ENCODE data around the gene CTNS.

Gene CTNS

GRCh38 chr17:3626831-3627768 is 9.5 kb upstream of the CTNS start:
- Histone ChIP-seq H3K23ac (ENCODE audit: low read length in 2 of 2) (no peak overlapping the region), H2BK5ac (ENCODE audit: low read depth, low read length, poor library complexity, severe bottlenecking) (no peak overlapping the region), H3K4me2 (ENCODE audit: low read length, poor library complexity, severe bottlenecking) (no peak overlapping the region), H4K8ac (ENCODE audit: low read length) (no peak overlapping the region), H2BK120ac (ENCODE audit: low read depth, low read length) (no peak overlapping the region), H3K27me3 (ENCODE audit: control insufficient read depth in 1 of 2, insufficient read depth in 1 of 2, low read length in 2 of 2) (no peaks in the 10 kb centered on the region), H2AFZ (ENCODE audit: low read depth, low read length) (no peak overlapping the region), H3K9ac (ENCODE audit: low read length) (no peak overlapping the region), H3K9me3 (ENCODE audit: control insufficient read depth, low read length) (no peaks in the 10 kb centered on the region), H3K18ac (ENCODE audit: low read depth in 1 of 2, low read length in 2 of 2) (no peak overlapping the region), H3K27ac (ENCODE audit: low read length, poor library complexity, severe bottlenecking) (no peak overlapping the region), H2AK5ac (ENCODE audit: low read length, severe bottlenecking) (no peak overlapping the region), H3K4me3 (ENCODE audit: insufficient read depth in 1 of 2, low read depth in 1 of 2, low read length in 2 of 2) (no peak overlapping the region), H3K36me3 (ENCODE audit: control insufficient read depth in 1 of 2, insufficient read depth in 2 of 2, low read depth in 1 of 2, low read length in 2 of 2) (peaks cover 51 to 71% of the 10 kb centered on the region in 2 experiments), H3K4ac (ENCODE audit: low read depth in 1 of 2, low read length in 2 of 2) (no peak overlapping the region), H2BK12ac (ENCODE audit: low read length in 2 of 2) (no peak overlapping the region), H2BK15ac (ENCODE audit: low read depth, poor library complexity, severe bottlenecking) (no peak overlapping the region), H4K91ac (ENCODE audit: low read length) (no peak overlapping the region), H3K14ac (ENCODE audit: low read length in 2 of 2) (no peak overlapping the region), H3K4me1 (ENCODE audit: control insufficient read depth, insufficient read depth, low read depth, low read length) (peaks cover 6% of the 10 kb centered on the region), H3K79me1 (replicated peaks; ENCODE audit: low read length, poor library complexity, severe bottlenecking) (peaks cover 29% of the 10 kb centered on the region)
- WGBS: 89% methylated on average over 11 of the region's 16 CpGs
- no peak for DNase-seq

DNA sequence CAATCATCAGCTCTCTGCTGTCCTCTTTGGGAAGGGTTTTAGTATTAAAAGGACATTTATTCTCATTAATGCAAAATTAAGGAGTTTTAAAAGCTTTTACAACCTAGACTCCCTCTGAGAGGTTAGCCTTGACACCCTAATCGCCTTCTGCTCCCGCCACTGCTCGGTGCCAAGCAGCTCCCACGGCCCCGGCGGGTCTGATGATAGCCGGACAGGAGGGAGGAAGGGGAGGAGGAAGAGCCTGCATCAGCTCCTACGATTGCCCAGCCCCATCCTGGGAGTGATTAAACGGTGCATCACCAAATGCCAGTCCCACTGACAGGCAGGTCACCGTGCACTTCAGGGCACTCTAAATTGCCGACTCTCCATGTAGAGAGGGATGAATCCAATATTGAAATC is 8.8 kb upstream of the CTNS start:
- H2BK12ac ChIP-seq (ENCODE audit: low read length in 2 of 2): no peak overlapping the region
- no peak overlapping the region for H2BK5ac ChIP-seq (ENCODE audit: low read depth, low read length, poor library complexity, severe bottlenecking)
- H3K9me3 ChIP-seq (ENCODE audit: control insufficient read depth, low read length): no peaks in the 10 kb centered on the region

DNA sequence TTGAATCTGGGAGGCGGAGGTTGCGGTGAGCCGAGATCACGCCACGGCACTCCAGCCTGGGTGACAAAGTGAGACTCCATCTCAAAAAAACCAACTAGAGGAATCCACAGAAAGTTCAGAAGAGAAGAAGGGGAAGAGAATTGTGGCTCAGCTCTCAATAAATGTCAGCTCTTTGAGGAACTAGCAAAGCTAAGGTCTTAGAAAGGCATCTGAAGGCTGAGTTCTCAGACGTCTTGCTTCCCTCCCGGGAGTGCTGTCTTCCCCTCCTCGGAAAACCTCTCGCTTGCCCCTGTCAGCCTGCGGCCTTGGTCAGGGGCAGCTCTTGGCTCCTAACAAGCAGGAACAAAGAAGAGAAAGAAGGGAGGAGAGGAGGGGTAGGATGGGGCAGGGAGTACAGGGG is 5.8 kb upstream of the CTNS start:
- H2BK5ac ChIP-seq (ENCODE audit: low read depth, low read length, poor library complexity, severe bottlenecking): no peak overlapping the region
- H4K91ac ChIP-seq (ENCODE audit: low read length): no peak overlapping the region
- no peak overlapping the region for H3K27ac ChIP-seq (ENCODE audit: low read length, poor library complexity, severe bottlenecking)
- H2AK5ac ChIP-seq (ENCODE audit: low read length, severe bottlenecking): no peak overlapping the region
- H3K23ac ChIP-seq (ENCODE audit: low read length in 2 of 2): no peak overlapping the region
- H3K4me2 ChIP-seq (ENCODE audit: low read length, poor library complexity, severe bottlenecking): no peak overlapping the region
- H3K4me1 ChIP-seq (ENCODE audit: control insufficient read depth, insufficient read depth, low read depth, low read length): peaks cover 11% of the 10 kb centered on the region
- no peak overlapping the region for H3K4ac ChIP-seq (ENCODE audit: low read depth in 1 of 2, low read length in 2 of 2)
- no peak overlapping the region for H3K18ac ChIP-seq (ENCODE audit: low read depth in 1 of 2, low read length in 2 of 2)
- no peaks in the 10 kb centered on the region for H3K9me3 ChIP-seq (ENCODE audit: control insufficient read depth, low read length)
- H2BK12ac ChIP-seq (ENCODE audit: low read length in 2 of 2): no peak overlapping the region
- peaks cover 31 to 44% of the 10 kb centered on the region in 2 experiments for H3K36me3 ChIP-seq (ENCODE audit: control insufficient read depth in 1 of 2, insufficient read depth in 2 of 2, low read depth in 1 of 2, low read length in 2 of 2)
- no peak for DNase-seq
- H3K27me3 ChIP-seq (ENCODE audit: control insufficient read depth in 1 of 2, insufficient read depth in 1 of 2, low read length in 2 of 2): no peaks in the 10 kb centered on the region
- H4K8ac ChIP-seq (ENCODE audit: low read length): no peak overlapping the region
- H3K9ac ChIP-seq (ENCODE audit: low read length): peak overlapping the region; percentile 15
- peaks cover 36% of the 10 kb centered on the region for H3K79me1 ChIP-seq (replicated peaks; ENCODE audit: low read length, poor library complexity, severe bottlenecking)
- 94% methylated on average over 7 of the region's 10 CpGs for WGBS
- H2BK15ac ChIP-seq (ENCODE audit: low read depth, poor library complexity, severe bottlenecking): no peak overlapping the region
- H2AFZ ChIP-seq (ENCODE audit: low read depth, low read length): no peak overlapping the region
- H3K14ac ChIP-seq (ENCODE audit: low read length in 2 of 2): no peak overlapping the region
- no peak overlapping the region for H3K4me3 ChIP-seq (ENCODE audit: insufficient read depth in 1 of 2, low read depth in 1 of 2, low read length in 2 of 2)
- H2BK120ac ChIP-seq (ENCODE audit: low read depth, low read length): no peak overlapping the region

More for the DNA sequence above, 8.8 kb upstream of the CTNS start:
- H4K91ac ChIP-seq (ENCODE audit: low read length): no peak overlapping the region
- no peak overlapping the region for H3K27ac ChIP-seq (ENCODE audit: low read length, poor library complexity, severe bottlenecking)
- H3K4me2 ChIP-seq (ENCODE audit: low read length, poor library complexity, severe bottlenecking): no peak overlapping the region
- H2AFZ ChIP-seq (ENCODE audit: low read depth, low read length): no peak overlapping the region
- no peak overlapping the region for H3K14ac ChIP-seq (ENCODE audit: low read length in 2 of 2)
- H3K4me3 ChIP-seq (ENCODE audit: insufficient read depth in 1 of 2, low read depth in 1 of 2, low read length in 2 of 2): no peak overlapping the region
- peaks cover 6% of the 10 kb centered on the region for H3K4me1 ChIP-seq (ENCODE audit: control insufficient read depth, insufficient read depth, low read depth, low read length)
- H3K9ac ChIP-seq (ENCODE audit: low read length): no peak overlapping the region
- no peak overlapping the region for H4K8ac ChIP-seq (ENCODE audit: low read length)
- H3K4ac ChIP-seq (ENCODE audit: low read depth in 1 of 2, low read length in 2 of 2): no peak overlapping the region
- no peaks in the 10 kb centered on the region for H3K27me3 ChIP-seq (ENCODE audit: control insufficient read depth in 1 of 2, insufficient read depth in 1 of 2, low read length in 2 of 2)
- H2BK120ac ChIP-seq (ENCODE audit: low read depth, low read length): no peak overlapping the region
- H3K23ac ChIP-seq (ENCODE audit: low read length in 2 of 2): no peak overlapping the region
- 99% methylated on average over 9 of the region's 11 CpGs for WGBS
- no peak overlapping the region for H3K18ac ChIP-seq (ENCODE audit: low read depth in 1 of 2, low read length in 2 of 2)
- peaks cover 51 to 71% of the 10 kb centered on the region in 2 experiments for H3K36me3 ChIP-seq (ENCODE audit: control insufficient read depth in 1 of 2, insufficient read depth in 2 of 2, low read depth in 1 of 2, low read length in 2 of 2)
- no peak for DNase-seq
- H3K79me1 ChIP-seq (replicated peaks; ENCODE audit: low read length, poor library complexity, severe bottlenecking): peaks cover 34% of the 10 kb centered on the region
- H2BK15ac ChIP-seq (ENCODE audit: low read depth, poor library complexity, severe bottlenecking): no peak overlapping the region
- H2AK5ac ChIP-seq (ENCODE audit: low read length, severe bottlenecking): no peak overlapping the region

- peaks cover 11% of the 10 kb centered on the region for H3K4me1 ChIP-seq (ENCODE audit: control insufficient read depth, insufficient read depth, low read depth, low read length)
- H2BK15ac ChIP-seq (ENCODE audit: low read depth, poor library complexity, severe bottlenecking): no peak overlapping the region
- no peak overlapping the region for H3K14ac ChIP-seq (ENCODE audit: low read length in 2 of 2)
- H3K4me2 ChIP-seq (ENCODE audit: low read length, poor library complexity, severe bottlenecking): no peak overlapping the region
- peak overlapping the region in 1 of 2 experiments; percentile 31 for H3K23ac ChIP-seq (ENCODE audit: low read length in 2 of 2)
- no peak for DNase-seq
- H3K36me3 ChIP-seq (ENCODE audit: control insufficient read depth in 1 of 2, insufficient read depth in 2 of 2, low read depth in 1 of 2, low read length in 2 of 2): peaks cover 31 to 33% of the 10 kb centered on the region in 2 experiments
- no peak overlapping the region for H2BK120ac ChIP-seq (ENCODE audit: low read depth, low read length)
- H2AFZ ChIP-seq (ENCODE audit: low read depth, low read length): no peak overlapping the region
- H4K8ac ChIP-seq (ENCODE audit: low read length): no peak overlapping the region
- H3K9ac ChIP-seq (ENCODE audit: low read length): no peak overlapping the region
- H3K4ac ChIP-seq (ENCODE audit: low read depth in 1 of 2, low read length in 2 of 2): no peak overlapping the region
- no peak overlapping the region for H3K27ac ChIP-seq (ENCODE audit: low read length, poor library complexity, severe bottlenecking)
- H4K91ac ChIP-seq (ENCODE audit: low read length): no peak overlapping the region
- H3K4me3 ChIP-seq (ENCODE audit: insufficient read depth in 1 of 2, low read depth in 1 of 2, low read length in 2 of 2): no peak overlapping the region
- H2AK5ac ChIP-seq (ENCODE audit: low read length, severe bottlenecking): no peak overlapping the region
- H3K9me3 ChIP-seq (ENCODE audit: control insufficient read depth, low read length): no peaks in the 10 kb centered on the region
- H3K18ac ChIP-seq (ENCODE audit: low read depth in 1 of 2, low read length in 2 of 2): no peak overlapping the region
- no peak overlapping the region for H2BK5ac ChIP-seq (ENCODE audit: low read depth, low read length, poor library complexity, severe bottlenecking)
- no peaks in the 10 kb centered on the region for H3K27me3 ChIP-seq (ENCODE audit: control insufficient read depth in 1 of 2, insufficient read depth in 1 of 2, low read length in 2 of 2)
- peaks cover 39% of the 10 kb centered on the region for H3K79me1 ChIP-seq (replicated peaks; ENCODE audit: low read length, poor library complexity, severe bottlenecking)
- 98% methylated on average over 7 of the region's 7 CpGs for WGBS
- no peak overlapping the region for H2BK12ac ChIP-seq (ENCODE audit: low read length in 2 of 2)
Measured at GRCh38 chr17:3632287-3632686, 4.3 kb upstream of the CTNS start.

Measured in mesenchymal stem cell (in vitro differentiated cells and primary cell).